ENCODE data around the gene SEMA3B.

- TF ChIP-seq CTCF (IDR thresholded peaks at IDR 0.05 in 4 of 5, conservative IDR thresholded peaks at IDR 0.05 in 1 of 5) (no peak), POLR2A (IDR thresholded peaks at IDR 0.05) (no peak)
Measured at GRCh38 chr3:50323092-50323600, 54.2 kb downstream of the SEMA3B start.
